GM18858 (cell line): ENCODE results near the gene EXOC2.
"Not testable (repeated sequence)": the region's sequence is repeated elsewhere in the genome, so short reads cannot be mapped to it uniquely, and the experiment has no call there.

Experiments
- ATAC-seq: cut with Tn5 transposase; IDR thresholded peaks from one replicate; pipeline ENCODE4 v1.9.1; 2021; ENCODE audit not compliant: unreplicated experiment

EXOC2 gene

DNA sequence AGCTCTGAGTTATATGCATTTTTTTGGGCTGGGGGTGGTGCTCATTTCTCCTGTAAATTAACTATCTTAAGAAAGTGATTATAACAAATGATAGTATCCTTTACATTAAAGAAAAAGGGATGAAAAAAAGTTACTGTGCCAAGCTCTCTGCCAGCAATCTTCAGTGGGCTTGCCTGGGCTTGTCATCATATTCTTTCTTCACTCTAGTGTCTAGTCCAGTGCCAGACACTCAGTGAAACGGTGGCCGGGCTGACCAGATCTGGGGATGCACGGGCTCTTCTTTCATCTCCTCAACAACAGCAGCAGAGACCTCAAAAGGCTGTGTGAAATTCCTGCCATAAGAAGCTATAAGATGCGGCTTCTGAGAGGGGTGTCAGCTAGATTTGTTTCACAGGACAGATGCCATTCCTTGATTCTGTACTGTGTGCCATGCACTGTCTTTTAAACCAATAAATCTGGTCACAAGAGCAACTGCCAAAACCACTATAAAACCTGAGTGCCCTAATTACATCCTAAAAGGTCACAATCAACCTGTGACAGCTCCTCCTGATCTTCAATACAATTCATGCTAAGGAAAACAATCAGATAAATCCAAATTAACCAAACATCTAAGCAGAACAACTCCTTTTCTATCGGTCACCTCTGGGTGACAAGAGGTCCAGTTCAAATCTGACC, 12.1 kb downstream of the EXOC2 start:
- no peak for ATAC-seq

DNA sequence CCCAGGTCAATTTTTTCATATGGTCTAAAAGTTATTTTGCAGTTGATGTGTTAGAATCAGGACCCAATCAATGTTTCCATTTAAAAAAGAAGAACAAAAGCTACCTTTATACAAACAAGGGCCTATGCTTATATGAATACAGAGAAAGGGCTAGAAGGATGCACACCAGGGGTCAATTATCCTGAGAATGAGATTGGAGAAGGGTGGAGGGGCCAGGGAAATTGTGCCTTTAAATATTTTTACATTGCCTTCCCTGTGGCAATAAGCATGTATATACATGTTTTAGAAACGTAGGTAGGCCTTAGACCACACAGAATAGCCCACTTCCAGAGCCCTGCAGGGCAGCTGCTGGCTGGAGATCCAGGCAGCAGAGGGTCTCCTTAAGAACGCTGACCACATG, 12.7 kb downstream of the EXOC2 start:
- no peak for ATAC-seq

DNA sequence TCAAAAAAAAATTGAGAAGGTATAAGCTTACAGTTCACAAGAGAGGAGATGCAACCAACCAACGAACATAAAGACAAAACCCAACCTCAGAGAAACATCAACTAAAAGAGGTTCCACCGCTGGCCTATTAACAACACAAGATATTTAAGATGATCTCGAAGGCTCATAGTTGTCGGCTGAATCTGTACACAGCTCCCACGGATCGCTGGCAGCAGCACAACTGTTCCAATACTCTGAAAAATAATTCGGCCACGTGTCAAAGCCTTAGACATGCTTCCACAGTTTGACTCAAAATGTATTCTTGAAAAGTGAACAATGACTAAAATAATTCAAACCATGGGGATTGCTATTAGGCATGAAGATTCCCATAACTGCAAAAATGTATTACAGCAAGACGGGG, 13.7 kb downstream of the EXOC2 start:
- ATAC-seq, result no peak

DNA sequence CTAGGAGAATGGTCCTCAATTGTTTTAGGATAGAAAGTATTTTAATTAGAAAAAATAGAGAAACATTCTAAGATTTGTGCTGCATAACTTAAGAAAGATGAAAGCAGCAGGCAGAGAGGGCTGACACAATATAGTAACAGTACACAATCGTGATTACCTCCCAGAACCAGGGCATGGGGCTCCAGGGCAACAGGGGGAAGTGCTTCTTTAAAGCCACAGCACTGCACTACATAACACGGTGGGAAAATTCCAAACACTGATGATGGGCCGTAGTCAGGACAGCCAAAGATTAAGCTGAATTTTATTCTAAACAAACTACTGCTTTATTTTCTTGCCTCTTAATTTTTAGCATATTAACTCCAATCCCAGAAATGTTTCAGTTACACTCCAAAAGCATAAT, 14.4 kb downstream of the EXOC2 start:
- ATAC-seq, result no peak

DNA sequence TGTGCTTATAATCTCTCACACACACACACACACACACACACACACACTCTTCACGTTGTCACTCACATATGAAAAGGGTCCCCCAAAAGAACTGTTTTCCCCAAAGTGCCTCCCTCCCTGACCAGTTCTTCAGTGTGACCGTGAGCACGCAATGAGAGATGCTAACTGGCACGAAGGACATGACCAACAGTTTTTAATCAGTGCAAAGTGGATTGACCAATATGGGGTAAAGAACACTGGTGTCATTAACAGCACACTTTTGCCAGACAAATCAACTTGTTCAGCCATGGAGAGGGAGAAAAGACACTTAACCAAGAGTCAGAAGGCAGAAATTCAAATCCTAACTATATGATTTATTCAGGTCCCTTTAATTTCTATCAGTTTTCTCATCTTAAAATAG, 15.0 kb downstream of the EXOC2 start:
- no peak for ATAC-seq

DNA sequence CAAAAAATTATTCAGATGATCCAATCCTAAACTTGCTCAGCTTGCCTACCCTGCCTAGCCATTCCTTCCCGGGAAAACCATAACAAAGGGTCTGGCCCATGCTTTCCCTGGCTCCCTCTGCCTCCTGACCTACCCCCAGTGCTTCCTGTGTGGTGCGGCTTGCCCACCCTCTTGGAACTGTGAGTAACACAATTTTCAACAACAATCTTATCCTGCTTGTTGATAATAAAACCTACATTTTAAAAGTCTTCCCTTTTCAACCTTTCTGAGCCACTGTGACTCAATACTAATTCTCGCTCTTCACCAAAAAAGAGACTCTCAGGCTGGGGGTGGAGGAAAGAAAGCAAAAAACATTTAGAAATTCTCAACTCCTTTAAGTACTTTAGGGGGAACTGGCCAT, 18.0 kb downstream of the EXOC2 start:
- ATAC-seq, result no peak

DNA sequence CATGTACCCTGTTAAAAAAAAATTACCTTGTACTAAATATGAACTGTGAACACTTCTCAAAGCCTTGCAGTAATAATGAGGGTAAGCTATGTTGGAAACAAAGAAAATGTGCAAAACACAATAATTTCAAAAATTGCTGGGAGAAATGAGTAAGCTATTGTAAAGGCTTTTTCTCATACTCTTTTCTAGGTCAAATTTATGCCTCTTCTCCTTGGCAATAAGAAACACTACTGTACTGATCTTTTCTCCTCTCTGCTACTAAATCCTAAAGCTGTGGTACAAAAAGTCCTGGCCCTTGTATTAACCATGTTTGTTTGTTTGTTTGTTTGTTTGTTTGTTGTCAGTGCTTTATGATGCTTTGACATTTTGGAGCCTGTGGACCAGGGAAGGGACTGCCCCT, 18.5 kb downstream of the EXOC2 start:
- ATAC-seq, result no peak

DNA sequence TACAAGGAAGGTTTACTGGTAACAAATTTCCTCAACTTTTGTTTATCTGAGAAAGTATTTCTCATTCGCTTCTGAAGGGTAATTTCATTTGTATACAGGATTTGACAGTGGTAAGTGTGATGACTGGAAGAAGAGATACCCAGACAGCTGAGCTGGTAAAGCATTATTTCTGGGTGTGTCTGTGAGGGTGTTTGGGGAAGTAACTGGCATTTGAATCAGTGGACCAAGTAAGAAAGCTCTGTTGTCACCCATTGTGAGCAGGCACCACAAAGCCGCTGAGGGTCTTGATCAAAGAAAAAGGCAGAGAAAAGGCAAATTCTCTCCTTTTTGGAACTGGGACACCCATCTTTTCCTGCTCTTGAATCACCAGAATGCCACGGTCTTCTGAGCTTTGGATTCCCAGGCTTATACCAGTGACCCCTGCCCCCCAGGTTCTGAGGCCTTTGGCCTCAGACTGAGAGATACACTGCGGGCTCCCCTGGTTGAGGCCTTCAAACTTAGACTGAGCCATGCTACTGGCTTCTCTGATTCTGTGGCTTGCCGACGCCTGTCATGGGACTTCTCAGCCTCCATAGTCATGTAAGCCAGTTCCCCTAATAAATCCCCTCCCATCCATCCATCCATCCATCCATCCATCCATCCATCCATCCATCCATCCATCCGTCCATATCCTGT, 25.5 kb downstream of the EXOC2 start:
- ATAC-seq, result no peak

DNA sequence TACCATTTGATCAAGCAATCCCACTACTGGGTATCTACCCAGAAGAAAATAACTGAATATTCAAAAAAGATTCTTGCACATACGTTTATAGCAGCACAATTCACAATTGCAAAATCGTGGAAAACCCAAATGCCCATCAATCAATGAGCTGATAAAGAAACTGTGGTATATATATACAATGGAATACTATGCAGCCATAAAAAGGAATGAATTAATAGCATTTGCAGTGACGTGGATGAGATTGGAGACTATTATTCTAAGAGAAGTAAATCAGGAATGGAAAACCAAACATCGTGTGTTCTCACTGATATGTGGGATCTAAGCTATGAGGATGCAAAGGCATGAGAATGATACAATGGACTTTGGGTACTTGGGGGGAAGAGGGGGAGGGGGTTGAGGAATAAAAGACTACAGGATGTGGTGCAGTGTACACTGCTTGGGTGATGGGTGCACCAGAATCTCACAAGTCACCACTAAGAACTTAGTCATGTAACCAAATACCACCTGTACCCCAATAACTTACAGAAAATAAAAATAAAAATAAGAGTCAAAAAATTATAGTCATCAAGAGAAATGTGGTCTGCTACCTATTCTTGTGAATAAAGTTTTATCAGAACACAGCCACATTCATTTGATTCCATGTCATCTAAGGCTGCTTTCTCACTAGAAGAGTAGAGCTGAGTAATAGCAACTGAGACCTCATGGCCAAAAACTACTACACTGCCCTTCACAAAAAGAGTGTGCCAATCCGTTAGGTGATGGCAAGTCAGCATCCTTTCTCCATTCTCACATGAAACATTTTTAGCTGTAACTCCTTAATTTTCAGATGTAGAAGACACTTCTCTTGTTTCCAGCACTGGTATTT, 27.3 kb downstream of the EXOC2 start:
- ATAC-seq, result no peak

DNA sequence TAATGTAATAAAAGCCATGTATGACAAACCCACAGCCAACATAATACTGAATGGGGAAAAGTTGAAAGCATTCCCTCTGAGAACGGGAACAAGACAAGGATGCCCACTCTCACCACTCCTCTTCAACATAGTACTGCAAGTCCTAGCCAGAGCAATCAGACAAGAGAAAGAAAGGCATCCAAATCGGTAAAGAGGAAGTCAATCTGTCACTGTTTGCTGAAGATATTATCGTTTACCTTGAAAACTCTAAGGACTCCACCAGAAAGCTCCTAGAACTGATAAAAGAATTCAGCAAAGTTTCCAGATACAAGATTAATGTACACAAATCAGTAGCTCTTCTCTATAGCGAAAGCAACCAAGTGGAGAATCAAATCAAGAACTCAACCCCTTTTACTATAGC, 29.2 kb downstream of the EXOC2 start:
- not testable (repeated sequence) for ATAC-seq

DNA sequence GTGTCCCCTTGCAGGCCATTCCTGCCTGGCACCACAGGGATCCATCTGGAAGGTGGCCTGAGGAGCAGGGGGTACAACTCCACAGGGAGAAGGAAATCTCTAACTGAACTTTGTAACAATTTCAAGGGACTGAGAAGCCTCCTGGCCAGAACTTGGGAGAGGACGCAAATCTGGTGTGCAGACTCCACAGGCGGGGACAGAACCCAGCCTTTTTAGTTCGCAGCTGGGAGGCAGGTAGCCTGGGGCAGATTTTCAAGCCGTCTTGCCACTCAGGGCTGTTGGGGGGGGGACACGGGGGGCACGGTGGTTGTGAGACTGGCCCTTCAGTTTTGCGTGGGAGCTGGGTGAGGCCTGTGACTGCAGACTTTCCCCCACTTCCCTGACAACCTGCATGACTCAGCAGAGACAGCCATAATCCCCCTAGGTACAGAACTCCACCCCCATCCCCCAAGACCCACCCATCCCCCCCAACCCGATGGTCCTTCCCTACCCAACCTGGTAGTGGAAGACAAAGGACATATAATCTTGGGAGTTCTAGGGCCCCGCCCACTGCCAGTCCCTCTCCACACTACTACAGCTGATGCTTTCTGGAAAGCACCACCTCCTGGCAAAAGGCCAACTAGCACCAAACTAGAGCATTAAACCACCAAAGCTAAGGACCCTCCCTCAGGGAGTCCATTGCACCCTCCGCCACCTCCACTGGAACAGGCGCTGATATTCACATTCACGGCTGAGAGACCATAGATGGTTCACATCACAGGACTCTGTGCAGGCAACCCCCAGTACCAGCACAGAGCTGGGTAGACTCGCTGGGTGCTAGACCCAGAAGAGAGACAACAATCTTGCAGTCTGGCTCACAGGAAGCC, 33.0 kb downstream of the EXOC2 start:
- ATAC-seq, result no peak

DNA sequence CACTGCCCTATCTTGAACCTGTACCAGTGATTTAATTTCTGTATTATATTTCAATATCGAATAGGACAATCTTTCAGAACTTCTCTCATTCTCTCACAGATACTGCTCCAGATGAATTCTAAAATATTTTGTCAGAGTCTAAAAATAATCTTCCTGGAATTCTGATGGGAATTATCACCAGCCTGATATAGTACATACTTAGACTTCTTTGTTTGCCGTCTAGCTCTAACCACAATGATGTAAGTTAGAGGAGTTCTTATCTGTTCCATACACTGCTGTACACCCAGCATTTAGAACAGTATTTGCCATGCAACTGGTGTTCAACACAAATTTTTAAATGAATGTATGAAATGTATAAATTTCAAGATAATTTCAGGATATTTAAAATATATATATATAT, 34.7 kb downstream of the EXOC2 start:
- no peak for ATAC-seq

DNA sequence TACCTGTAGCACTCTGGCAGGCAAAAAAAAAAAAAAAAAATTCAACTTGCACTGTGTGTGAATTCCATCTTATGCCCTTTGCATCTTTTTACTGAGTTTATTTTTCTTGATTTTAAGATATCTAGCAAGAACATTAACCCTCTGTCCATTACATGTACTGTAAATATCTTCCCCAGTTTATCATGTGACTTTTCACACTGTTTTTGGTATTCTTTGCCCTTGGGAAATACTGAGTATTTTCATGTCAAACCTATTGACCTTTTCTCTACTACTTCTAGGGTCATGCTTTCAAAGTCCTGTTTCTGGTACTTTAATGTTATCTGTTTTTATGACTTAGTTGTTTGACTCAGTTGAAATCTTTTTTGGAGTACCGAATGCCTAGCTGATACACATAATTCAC, 35.2 kb downstream of the EXOC2 start:
- no peak for ATAC-seq

DNA sequence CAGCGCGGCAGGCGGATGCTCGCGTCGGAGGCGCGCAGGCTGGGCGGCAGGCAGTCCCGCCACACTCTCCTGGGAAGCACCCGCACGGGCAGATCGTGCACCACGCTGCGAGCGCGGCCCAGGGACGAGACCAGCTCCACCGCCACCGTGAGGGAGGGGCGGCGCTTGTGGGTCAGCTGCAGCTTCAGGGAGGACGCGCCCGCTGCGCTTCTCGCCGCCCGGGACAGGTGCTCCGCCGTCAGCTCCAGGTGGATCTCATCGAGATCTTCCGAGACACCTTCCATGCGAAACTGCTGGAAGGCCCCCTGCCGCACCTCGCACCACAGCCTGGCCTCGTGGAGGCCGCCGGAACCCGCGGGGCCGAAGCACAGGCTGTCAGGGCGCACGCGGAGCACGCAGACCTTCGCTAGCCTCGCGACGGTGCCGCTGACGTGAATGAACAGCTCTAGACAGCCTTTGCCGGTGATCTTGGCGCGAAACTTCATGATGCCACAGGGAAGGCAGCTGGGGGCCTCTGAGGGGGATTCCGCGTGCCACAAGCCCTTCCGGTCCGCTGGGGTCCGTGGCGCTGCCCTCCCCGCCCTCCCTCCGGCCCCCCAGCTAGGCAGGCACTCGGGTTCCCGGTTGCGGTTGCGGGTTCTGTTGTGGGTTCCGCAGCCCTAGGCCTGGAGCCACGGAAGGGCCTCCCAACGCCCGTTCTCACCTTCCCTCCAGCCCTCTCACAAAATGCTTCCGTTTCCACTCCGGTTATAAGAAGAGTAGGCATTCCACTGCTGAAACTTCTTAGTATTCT, 36.3 kb downstream of the EXOC2 start, which contains the start of gene HUS1B:
HUS1B (minus strand) TSS at position 641 of the 793 bp plus-strand sequence; CDS start at position 485, 156 bp downstream.
- ATAC-seq, result no peak

DNA sequence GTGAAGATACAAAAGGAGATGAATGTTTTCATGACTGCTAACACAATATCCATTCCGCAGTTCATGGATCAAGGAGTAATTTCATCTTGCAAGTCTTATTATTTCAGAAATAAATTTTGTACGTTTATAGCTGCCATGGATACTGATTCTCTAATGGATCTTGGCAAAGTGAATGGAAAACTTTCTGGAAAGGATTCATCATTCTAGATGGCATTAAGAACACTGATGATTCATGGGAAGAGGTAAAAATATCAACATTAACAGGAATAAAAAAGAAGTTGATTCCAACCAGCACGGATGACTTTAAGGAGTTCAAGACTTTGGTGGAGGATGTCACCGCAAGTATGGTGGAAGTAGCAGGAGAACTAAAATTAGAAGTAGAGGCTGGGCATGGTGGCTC, 38.8 kb downstream of the EXOC2 start:
- no peak for ATAC-seq

DNA sequence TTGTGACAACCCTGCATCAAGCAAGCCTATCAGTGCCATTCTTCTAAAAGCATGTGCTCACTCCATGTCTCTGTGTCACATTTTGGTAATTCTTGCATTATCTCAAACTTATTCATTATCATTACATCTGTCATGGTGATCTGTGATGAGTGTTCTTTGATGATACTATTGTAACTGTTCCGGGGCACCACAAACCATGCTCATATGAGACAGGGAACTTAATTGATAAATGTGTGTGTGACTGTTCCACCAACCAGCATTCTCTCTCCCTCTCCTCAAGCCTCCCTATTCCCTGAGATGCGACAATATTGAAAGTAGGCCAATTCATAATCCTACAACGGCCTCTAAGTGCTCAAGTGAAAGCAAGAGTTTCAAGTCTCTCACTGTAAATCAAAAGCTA, 40.1 kb downstream of the EXOC2 start:
- no peak for ATAC-seq

DNA sequence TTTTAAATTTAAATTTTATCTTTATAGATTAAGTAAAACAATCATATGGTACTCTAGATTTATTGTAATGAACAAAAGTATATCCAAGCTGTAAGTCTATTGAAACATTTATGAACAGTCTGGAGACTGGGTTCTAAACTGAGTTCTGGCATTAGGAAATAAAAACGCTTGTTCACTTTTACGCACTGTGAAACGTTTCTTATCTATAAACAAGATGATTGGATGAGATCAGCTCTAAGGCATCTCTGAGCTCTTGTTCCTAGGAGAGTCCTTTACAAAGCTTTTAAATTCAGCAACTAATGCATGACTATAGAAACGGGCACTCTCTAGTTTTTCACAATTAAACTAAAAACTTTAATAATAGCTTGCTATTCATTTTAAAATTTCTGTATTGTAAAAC, 42.8 kb downstream of the EXOC2 start:
- ATAC-seq, result no peak

DNA sequence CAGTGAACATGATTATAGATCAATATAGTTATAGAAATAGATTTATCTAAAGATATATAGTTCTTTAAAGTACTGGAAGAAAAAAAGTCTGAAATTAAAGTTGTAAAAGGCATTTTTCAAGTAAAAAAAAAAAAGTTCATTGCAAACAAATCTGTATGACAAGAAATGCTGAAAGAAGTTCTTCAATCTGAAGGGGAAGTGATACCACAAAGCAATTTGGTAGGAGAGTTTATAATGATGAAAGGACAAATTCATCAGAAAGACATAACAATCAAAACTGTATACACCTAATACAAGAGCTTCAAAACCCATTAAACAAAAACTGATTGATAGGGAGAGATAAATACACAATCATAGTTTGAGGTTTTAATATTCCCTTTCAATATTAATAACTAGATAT, 50.1 kb downstream of the EXOC2 start:
- ATAC-seq, result no peak

DNA sequence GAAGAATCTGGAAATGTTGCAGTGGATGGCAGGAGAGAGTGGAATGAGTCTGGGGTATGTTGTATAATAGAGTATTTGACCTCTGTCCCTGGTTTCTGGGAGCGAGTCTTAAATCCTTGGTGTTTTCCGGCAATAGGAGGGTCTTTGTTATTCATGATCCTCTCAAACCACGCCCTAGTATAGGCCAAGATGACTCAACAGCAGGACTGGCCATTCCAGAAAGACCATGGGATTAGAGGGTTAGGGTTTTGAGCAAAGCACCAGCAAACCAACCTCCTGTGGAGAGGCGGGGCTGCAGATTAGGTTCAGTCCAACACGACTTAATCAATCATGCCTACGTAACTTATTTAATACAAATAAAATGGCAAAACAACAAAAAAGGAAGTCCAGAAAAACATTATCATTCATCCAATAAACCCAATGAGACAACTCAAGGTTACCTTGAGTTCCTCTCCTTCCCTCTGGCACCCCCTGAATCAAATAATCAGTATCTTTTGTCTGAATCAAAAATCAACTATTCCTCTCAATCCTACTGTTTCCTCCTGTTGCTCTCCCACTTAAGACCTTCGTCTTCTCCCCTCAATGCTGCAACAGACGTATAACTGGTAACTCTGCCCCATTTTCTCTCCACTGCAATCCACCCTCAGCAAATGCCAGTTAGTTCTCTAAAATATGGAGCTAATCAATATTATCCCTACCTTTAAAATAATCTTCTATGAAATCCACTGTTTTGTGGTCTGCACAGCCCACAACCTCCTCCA, 51.5 kb downstream of the EXOC2 start:
- ATAC-seq, result no peak
